Thyroid gland (tissue), 4 donors: ENCODE results near the gene PIP4K2A.

Experiments
- POLR2A ChIP-seq, 2 donors: fragments of 450-650 bp; IDR thresholded peaks; one replicate each; pipeline ENCODE4 v1.6.1; 2017; ENCODE audit warnings: antibody characterized with exemption in 2 of 2, mild to moderate bottlenecking in 2 of 2, moderate library complexity in 1 of 2
- TF ChIP-seq, protein P1 (sequence below), 6 experiments: fragments of 200-600 bp in 3 of 6; fragments of 450-650 bp in 3 of 6; sonication (generic) in 3 of 6; IDR thresholded peaks; one replicate each; pipeline ENCODE4 v1.5.1; 2016 to 2019; ENCODE audit warnings: antibody characterized with exemption in 6 of 6, mild to moderate bottlenecking in 2 of 6, inconsistent platforms in 1 of 6, moderate library complexity in 1 of 6

DNA sequence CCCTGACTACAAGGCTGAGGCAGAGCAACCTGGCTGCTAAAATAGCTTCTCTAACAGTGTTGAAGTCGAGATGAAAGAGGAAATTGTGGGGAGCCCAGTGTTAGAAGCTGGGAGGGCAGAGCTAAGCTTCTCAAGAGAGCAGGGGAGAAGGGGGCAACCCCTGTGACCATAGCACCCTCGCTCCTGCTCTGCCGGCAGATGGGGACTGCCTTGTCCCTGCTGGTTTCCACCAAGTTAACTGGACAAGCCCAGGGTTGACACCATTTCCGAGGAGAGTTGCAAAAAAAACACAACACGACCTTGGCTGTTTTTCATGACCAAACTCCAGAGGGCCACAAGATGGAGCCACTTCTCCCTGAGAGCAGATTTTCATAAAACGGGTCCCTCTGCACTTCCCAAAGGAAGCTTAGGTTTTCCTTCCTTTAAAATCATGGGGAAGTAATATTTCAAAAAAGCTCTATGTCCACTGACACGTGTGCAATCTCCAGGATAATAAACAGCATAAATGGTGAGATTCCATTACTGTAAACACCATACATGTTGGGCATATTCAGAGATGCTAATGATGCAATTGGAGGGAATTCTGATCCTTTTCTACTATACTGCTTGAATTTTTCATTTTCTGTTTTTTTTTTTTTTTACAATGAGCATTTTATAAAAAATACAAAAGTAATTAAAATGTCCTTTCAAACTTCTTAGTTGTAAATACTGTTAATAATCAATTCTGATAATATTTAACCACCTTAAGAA, 140.4 kb downstream of the PIP4K2A start:
- TF ChIP-seq, protein P1, sequence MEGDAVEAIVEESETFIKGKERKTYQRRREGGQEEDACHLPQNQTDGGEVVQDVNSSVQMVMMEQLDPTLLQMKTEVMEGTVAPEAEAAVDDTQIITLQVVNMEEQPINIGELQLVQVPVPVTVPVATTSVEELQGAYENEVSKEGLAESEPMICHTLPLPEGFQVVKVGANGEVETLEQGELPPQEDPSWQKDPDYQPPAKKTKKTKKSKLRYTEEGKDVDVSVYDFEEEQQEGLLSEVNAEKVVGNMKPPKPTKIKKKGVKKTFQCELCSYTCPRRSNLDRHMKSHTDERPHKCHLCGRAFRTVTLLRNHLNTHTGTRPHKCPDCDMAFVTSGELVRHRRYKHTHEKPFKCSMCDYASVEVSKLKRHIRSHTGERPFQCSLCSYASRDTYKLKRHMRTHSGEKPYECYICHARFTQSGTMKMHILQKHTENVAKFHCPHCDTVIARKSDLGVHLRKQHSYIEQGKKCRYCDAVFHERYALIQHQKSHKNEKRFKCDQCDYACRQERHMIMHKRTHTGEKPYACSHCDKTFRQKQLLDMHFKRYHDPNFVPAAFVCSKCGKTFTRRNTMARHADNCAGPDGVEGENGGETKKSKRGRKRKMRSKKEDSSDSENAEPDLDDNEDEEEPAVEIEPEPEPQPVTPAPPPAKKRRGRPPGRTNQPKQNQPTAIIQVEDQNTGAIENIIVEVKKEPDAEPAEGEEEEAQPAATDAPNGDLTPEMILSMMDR (IDR thresholded peaks at IDR 0.05), result peak in 4 of 6 experiments; percentile 15 to 50 (median 40)
- no peak for TF ChIP-seq POLR2A (IDR thresholded peaks at IDR 0.05)
